ENCODE data around the gene CPAMD8. TPM values are rescaled to one million over a fixed set of nuclear protein-coding genes. Genes with fewer than 3 reads are reported as not detected.

The CPAMD8 gene
- polyA plus RNA-seq, 1 donor: 7.8 TPM

DNA sequence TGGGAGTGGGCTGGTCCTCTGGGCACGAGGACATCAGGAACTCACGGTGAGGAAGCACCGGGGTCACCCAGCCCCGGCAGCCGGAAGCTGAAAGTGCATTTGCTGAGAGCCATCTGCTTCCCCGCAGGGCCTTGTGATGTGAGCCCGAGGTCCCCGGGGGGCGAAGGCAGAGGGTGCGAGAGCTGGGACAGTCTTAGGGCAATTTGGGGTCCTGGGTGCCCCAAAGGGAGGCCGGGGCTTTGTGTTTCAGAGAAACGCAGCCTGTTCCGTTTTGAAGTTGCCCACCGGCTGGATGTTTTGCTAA lies 133.0 kb downstream of the CPAMD8 start:
- peaks cover 24% of the 10 kb centered on the region for H3K27me3 ChIP-seq (ENCODE audit: control insufficient read depth, insufficient read depth, low read length)
- no peaks in the 10 kb centered on the region for H3K36me3 ChIP-seq (ENCODE audit: control insufficient read depth, insufficient read depth, low read length)
- H3K4me1 ChIP-seq (ENCODE audit: control insufficient read depth, insufficient read depth, low read length): peaks cover 8% of the 10 kb centered on the region
- no peak overlapping the region for H3K27ac ChIP-seq (ENCODE audit: low read length)
- H3K9me3 ChIP-seq (ENCODE audit: control insufficient read depth, low read depth, low read length): peaks cover 4% of the 10 kb centered on the region
- H3K4me3 ChIP-seq (ENCODE audit: low read length): no peak overlapping the region
- no CpG with 5 or more reads among the region's 14 CpGs for WGBS (ENCODE audit: insufficient coverage, low lambda C conversion rate)
- DNase-seq: no peak

DNA sequence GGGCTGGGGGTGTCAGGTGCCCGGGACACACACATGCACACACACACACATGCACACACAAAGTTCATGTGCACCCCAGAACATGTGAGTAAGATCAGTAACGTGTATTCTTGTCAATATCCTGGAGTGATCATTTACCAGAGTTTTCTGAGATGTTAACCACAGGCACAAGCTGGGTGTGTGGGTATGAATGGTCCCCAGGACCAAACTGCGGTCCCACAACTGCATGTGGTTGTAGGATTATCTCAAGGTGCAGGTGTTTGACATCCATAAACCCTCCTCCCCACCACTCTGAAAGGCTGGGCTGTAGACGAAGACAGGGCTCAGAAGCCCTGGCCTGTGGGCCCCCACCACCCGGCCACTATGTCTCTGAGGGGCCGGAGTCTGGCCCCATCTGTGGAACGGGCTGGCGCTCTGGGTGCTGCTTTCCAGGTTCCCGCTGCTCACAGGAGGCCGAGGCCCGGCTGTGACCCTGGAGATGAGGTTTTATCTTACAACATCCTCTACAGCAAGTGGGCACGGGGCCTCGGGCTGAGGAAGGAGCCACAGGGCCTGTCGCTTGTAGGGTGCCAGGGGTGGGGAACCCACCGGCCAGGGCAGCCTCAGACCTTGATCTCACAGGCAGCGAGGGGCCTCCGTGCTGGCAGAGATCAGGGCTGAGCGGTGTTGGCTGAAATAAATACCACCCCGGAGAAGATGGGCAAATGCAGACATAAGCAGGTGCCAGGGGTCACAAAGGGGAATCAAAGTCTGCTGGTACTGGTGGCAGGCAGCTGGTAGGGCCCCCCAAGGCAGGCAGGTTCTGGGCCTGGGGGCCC lies 133.5 kb downstream of the CPAMD8 start:
- no peak overlapping the region for H3K27ac ChIP-seq (ENCODE audit: low read length)
- peaks cover 4% of the 10 kb centered on the region for H3K9me3 ChIP-seq (ENCODE audit: control insufficient read depth, low read depth, low read length)
- H3K27me3 ChIP-seq (ENCODE audit: control insufficient read depth, insufficient read depth, low read length): peaks cover 24% of the 10 kb centered on the region
- no peaks in the 10 kb centered on the region for H3K36me3 ChIP-seq (ENCODE audit: control insufficient read depth, insufficient read depth, low read length)
- H3K4me3 ChIP-seq (ENCODE audit: low read length): no peak overlapping the region
- no CpG with 5 or more reads among the region's 19 CpGs for WGBS (ENCODE audit: insufficient coverage, low lambda C conversion rate)
- no peak for DNase-seq
- H3K4me1 ChIP-seq (ENCODE audit: control insufficient read depth, insufficient read depth, low read length): peaks cover 8% of the 10 kb centered on the region

DNA sequence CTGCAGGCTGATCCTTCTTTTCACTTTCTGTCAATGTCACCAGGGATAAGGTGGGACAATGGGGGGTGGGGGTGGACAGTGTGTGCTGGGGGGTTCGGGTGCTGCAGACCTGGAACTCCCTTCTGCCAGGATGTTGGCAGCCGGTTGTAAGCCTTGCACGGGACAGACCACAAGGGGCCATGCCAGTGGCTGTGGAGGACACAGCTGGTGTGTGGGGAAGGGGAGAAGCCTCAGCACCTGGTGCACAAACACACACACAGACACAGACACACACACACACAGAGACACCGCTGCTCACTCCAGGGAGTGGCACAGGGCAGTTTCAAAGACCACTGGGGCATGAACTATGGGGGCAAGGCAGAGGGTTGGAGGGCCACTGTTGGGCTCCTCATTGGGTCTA lies 134.2 kb downstream of the CPAMD8 start:
- no peak overlapping the region for H3K4me3 ChIP-seq (ENCODE audit: low read length)
- no CpG with 5 or more reads among the region's 4 CpGs for WGBS (ENCODE audit: insufficient coverage, low lambda C conversion rate)
- no peaks in the 10 kb centered on the region for H3K36me3 ChIP-seq (ENCODE audit: control insufficient read depth, insufficient read depth, low read length)
- H3K9me3 ChIP-seq (ENCODE audit: control insufficient read depth, low read depth, low read length): peaks cover 3% of the 10 kb centered on the region
- H3K27me3 ChIP-seq (ENCODE audit: control insufficient read depth, insufficient read depth, low read length): peaks cover 21% of the 10 kb centered on the region
- DNase-seq: no peak
- no peak overlapping the region for H3K27ac ChIP-seq (ENCODE audit: low read length)
- H3K4me1 ChIP-seq (ENCODE audit: control insufficient read depth, insufficient read depth, low read length): peaks cover 11% of the 10 kb centered on the region

DNA sequence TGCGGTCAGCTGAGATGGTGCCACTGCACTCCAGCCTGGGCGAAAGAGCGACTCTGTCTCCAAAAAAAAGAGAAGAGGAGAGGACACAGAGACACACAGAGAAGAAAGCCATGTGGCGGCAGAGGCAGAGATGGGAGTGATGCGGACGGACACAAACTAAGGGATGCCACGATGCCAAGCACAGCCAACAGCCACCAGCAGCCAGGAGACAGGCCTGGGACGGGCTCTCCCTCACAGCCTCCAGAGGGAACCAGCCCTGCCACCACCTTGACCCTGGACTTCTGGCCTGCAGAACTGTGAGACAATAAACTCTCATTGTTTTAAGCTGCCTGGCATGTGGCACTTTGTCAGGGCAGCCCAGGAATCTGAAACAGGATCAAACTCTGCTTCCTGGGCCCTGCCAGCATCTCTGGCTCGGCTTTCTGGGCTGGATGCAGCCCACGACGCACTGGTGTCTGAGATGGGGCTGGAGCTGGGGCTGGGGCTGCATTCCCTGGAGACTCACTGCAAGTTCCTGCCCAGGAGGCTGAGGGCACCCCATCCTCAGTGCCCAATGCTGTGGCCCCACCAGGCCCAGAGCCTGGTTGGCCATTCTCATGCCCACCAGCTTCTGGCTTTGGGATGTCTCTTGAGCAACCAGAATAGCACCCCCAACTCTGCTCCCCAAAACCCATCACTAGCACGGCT lies 134.8 kb downstream of the CPAMD8 start:
- H3K36me3 ChIP-seq (ENCODE audit: control insufficient read depth, insufficient read depth, low read length): no peaks in the 10 kb centered on the region
- no peaks in the 10 kb centered on the region for H3K9me3 ChIP-seq (ENCODE audit: control insufficient read depth, low read depth, low read length)
- no peak for DNase-seq
- peaks cover 20% of the 10 kb centered on the region for H3K27me3 ChIP-seq (ENCODE audit: control insufficient read depth, insufficient read depth, low read length)
- no peak overlapping the region for H3K4me3 ChIP-seq (ENCODE audit: low read length)
- WGBS (ENCODE audit: insufficient coverage, low lambda C conversion rate): no CpG with 5 or more reads among the region's 12 CpGs
- no peak overlapping the region for H3K27ac ChIP-seq (ENCODE audit: low read length)
- H3K4me1 ChIP-seq (ENCODE audit: control insufficient read depth, insufficient read depth, low read length): peaks cover 11% of the 10 kb centered on the region

DNA sequence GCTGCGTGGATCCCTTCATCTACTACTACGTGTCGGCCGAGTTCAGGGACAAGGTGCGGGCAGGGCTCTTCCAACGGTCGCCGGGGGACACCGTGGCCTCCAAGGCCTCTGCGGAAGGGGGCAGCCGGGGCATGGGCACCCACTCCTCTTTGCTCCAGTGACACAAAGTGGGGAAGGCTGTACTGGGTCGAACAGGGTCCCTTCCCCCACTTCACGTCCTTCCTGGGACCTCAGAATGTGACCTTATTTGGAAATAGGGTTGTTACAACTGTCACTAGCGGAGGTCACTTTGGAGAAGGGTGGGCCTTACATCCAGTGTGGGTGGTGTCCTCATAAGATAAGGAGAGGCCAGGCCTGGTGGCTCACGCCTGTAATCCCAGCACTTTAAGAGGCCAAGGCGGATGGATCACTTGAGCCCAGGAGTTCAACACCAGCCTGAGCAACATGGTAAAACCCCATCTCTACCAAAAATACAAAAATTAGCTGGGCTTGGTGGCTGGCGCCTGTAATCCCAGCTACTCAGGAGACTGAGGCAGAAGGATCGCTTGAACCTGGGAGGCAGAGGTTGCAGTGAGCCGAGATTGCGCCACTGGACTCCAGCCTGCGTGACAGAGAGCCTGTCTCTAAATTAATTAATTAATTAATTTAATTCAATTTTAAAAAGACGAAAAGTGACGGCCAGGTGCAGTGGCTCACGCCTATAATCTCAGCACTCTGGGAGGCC lies 136.0 kb downstream of the CPAMD8 start:
- H3K9me3 ChIP-seq (ENCODE audit: control insufficient read depth, low read depth, low read length): no peaks in the 10 kb centered on the region
- no peak for DNase-seq
- H3K4me1 ChIP-seq (ENCODE audit: control insufficient read depth, insufficient read depth, low read length): peaks cover 7% of the 10 kb centered on the region
- no peak overlapping the region for H3K4me3 ChIP-seq (ENCODE audit: low read length)
- H3K27me3 ChIP-seq (ENCODE audit: control insufficient read depth, insufficient read depth, low read length): peaks cover 10% of the 10 kb centered on the region
- H3K36me3 ChIP-seq (ENCODE audit: control insufficient read depth, insufficient read depth, low read length): no peaks in the 10 kb centered on the region
- no CpG with 5 or more reads among the region's 24 CpGs for WGBS (ENCODE audit: insufficient coverage, low lambda C conversion rate)
- no peak overlapping the region for H3K27ac ChIP-seq (ENCODE audit: low read length)

DNA sequence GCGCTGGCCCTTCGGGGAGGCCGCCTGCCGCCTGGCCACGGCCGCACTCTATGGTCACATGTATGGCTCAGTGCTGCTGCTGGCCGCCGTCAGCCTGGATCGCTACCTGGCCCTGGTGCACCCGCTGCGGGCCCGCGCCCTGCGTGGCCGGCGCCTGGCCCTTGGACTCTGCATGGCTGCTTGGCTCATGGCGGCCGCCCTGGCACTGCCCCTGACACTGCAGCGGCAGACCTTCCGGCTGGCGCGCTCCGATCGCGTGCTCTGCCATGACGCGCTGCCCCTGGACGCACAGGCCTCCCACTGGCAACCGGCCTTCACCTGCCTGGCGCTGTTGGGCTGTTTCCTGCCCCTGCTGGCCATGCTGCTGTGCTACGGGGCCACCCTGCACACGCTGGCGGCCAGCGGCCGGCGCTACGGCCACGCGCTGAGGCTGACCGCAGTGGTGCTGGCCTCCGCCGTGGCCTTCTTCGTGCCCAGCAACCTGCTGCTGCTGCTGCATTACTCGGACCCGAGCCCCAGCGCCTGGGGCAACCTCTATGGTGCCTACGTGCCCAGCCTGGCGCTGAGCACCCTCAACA lies 136.6 kb downstream of the CPAMD8 start:
- no CpG with 5 or more reads among the region's 48 CpGs for WGBS (ENCODE audit: insufficient coverage, low lambda C conversion rate)
- Histone ChIP-seq H3K36me3 (ENCODE audit: control insufficient read depth, insufficient read depth, low read length) (no peaks in the 10 kb centered on the region), H3K4me3 (ENCODE audit: low read length) (no peak overlapping the region), H3K27ac (ENCODE audit: low read length) (no peak overlapping the region), H3K27me3 (ENCODE audit: control insufficient read depth, insufficient read depth, low read length) (peaks cover 6% of the 10 kb centered on the region), H3K4me1 (ENCODE audit: control insufficient read depth, insufficient read depth, low read length) (peaks cover 7% of the 10 kb centered on the region), H3K9me3 (ENCODE audit: control insufficient read depth, low read depth, low read length) (no peaks in the 10 kb centered on the region)
- no peak for DNase-seq

DNA sequence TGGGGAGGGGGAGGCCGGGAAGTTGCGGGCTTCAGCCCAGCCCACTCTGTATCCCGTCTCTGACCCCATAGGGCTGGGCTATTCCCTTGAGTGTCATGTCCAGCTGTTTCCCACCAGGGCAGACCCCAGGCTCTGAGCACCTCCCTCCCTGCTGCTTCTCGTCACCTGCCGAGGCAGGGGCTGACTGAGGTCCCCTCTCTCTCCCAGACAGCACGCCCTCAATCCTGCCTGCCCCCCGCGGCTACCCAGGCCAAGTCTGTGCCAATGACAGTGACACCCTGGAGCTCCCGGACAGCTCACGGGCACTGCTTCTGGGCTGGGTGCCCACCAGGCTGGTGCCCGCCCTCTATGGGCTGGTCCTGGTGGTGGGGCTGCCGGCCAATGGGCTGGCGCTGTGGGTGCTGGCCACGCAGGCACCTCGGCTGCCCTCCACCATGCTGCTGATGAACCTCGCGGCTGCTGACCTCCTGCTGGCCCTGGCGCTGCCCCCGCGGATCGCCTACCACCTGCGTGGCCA lies 137.2 kb downstream of the CPAMD8 start:
- Histone ChIP-seq H3K4me1 (ENCODE audit: control insufficient read depth, insufficient read depth, low read length) (peaks cover 7% of the 10 kb centered on the region), H3K36me3 (ENCODE audit: control insufficient read depth, insufficient read depth, low read length) (no peaks in the 10 kb centered on the region), H3K4me3 (ENCODE audit: low read length) (peak overlapping the region; percentile 10), H3K9me3 (ENCODE audit: control insufficient read depth, low read depth, low read length) (no peaks in the 10 kb centered on the region), H3K27me3 (ENCODE audit: control insufficient read depth, insufficient read depth, low read length) (peaks cover 6% of the 10 kb centered on the region), H3K27ac (ENCODE audit: low read length) (peak overlapping the region; percentile 12)
- DNase-seq: no peak
- WGBS (ENCODE audit: insufficient coverage, low lambda C conversion rate): no CpG with 5 or more reads among the region's 22 CpGs

DNA sequence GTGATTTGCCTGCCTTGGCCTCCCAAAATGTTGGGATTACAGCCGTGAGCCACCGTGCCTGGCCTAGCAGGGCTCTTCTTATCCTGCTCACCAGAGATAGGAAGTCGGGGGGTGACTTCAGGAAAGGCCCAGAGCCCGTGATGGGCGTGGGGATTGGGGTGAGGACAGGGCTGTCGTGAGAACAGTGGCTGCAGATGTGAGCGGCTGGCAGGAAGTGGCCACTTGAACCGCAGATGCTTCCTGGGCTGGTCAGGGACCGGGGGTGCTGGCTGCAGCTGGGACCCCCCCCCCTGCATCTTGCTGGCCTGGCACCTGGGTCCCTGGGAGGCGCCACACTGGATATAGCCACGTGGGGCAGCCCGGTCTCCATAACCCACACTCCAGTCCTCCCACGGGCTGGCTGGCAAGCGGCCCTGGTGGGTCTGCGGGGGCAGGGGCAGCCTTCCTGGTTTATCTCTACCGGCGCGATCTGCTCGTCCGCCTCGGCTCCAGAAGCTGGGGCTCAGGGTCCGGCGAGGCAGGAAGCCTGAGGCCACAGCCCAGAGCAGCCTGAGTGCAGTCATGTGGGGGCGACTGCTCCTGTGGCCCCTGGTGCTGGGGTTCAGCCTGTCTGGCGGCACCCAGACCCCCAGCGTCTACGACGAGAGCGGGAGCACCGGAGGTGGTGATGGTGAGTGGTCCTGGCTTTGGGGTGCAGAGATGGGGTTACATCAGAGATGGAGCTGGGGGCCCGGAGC lies 137.8 kb downstream of the CPAMD8 start, which contains the start of gene F2RL3:
TSS of gene F2RL3 (plus strand) at position 371 of the 737 bp plus-strand sequence. CDS start at position 562, 191 bp downstream.
- Histone ChIP-seq H3K4me3 (ENCODE audit: low read length) (peak within 1 kb of the TSS; percentile 24), H3K27me3 (ENCODE audit: control insufficient read depth, insufficient read depth, low read length) (no peaks in the 10 kb centered on the region), H3K4me1 (ENCODE audit: control insufficient read depth, insufficient read depth, low read length) (peaks cover 7% of the 10 kb centered on the region), H3K27ac (ENCODE audit: low read length) (peak within 1 kb of the TSS; percentile 12), H3K36me3 (ENCODE audit: control insufficient read depth, insufficient read depth, low read length) (no peaks in the 10 kb centered on the region), H3K9me3 (ENCODE audit: control insufficient read depth, low read depth, low read length) (no peaks in the 10 kb centered on the region)
- DNase-seq: peak; percentile 37 to 57
- WGBS (ENCODE audit: insufficient coverage, low lambda C conversion rate): no CpG with 5 or more reads among the region's 31 CpGs

DNA sequence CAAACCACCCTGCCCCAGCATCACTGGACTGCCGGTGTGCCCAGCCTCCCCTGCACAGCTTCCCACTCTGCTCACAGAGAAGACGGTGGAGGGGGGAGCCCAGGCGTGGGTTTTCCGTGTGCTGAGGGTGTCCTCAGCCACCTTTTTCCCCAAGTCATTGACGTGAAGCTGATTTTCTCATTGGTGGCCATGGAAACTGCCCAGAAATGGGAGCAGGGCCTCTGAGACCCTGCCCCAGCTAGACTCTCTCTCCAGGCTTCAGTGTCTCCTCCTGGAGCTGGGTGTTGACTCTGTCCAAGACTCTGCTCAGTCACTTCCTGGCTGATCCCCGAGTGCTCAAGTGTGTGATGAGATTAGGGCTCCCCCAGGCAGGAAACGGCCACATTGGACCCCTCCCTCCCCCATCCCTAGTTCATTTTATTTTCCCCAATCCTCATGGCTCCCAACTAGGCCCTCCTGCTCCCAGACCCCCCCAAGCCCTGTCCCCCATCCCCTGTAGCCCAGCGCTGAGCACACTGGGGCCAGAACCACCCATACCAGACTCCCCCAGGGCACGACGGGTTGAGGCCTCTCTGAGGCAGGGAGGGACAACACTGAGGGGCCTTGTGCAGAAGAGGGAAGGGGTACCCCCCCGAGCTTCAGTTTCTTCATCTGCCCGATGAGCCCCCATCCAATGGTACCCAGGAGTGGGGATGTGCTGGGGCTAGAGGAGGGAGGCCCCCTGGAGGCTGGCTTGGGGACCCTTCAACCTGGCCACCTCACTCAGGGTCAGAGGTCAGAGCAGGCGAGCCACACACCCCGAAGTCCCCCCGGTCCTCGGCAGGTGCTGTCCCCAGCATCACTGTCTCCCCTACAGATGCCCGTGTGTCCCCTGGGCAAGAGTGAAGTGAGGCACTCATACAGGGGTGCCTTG lies 139.0 kb downstream of the CPAMD8 start:
- H3K4me1 ChIP-seq (ENCODE audit: control insufficient read depth, insufficient read depth, low read length): peaks cover 7% of the 10 kb centered on the region
- whole genome bisulfite sequencing (ENCODE audit: insufficient coverage, low lambda C conversion rate): no CpG with 5 or more reads among the region's 17 CpGs
- no peak overlapping the region for H3K27ac ChIP-seq (ENCODE audit: low read length)
- H3K9me3 ChIP-seq (ENCODE audit: control insufficient read depth, low read depth, low read length): peaks cover 6% of the 10 kb centered on the region
- no peak overlapping the region for H3K4me3 ChIP-seq (ENCODE audit: low read length)
- no peaks in the 10 kb centered on the region for H3K27me3 ChIP-seq (ENCODE audit: control insufficient read depth, insufficient read depth, low read length)
- no peaks in the 10 kb centered on the region for H3K36me3 ChIP-seq (ENCODE audit: control insufficient read depth, insufficient read depth, low read length)
- DNase-seq: no peak
